IMR-90 (cell line): Measurements from ENCODE around the gene B3GALT4. TPM values are rescaled to one million over a fixed set of nuclear protein-coding genes. Genes with fewer than 3 reads are reported as not detected.

Experiments
- ATAC-seq: fragments of 200-7000 bp; cut with Tn5 transposase; 2 replicates; pipeline ENCODE4 v1.9.1; 2020; ENCODE audit warnings: low read depth, mild to moderate bottlenecking, moderate library complexity
- BruUV-seq: library from RNA; stranded (reverse); fragments of 400-500 nt; replicated peaks from 2 replicates; lab custom pipeline; 2021; lab: Mats Ljungman, UMichigan
- CTCF ChIA-PET: fragments of 300-600 bp; formaldehyde crosslinking; extraction: SDS; loops from one replicate; lab custom pipeline; 2021; ENCODE audit warnings: antibody characterized with exemption; lab: Yijun Ruan, JAX
- POLR2A ChIA-PET: fragments of 300-600 bp; sonication (Branson Sonifier 250); formaldehyde crosslinking; loops from one replicate; lab custom pipeline; 2022; ENCODE audit warnings: antibody characterized with exemption; ENCODE audit not compliant: unreplicated experiment; lab: Charles Lee
- DNase-seq: peaks from one replicate; pipeline ENCODE4 v3.0.0; 2013
- H2AFZ ChIP-seq: replicated peaks from 2 replicates; pipeline ENCODE3; 2013; ENCODE audit warnings: low read length, mild to moderate bottlenecking; ENCODE audit not compliant: poor library complexity
- H2AK5ac ChIP-seq: 2 replicates; pipeline ENCODE4 v1.6.1; 2013; ENCODE audit warnings: low read depth, low read length, inconsistent platforms
- H2AK9ac ChIP-seq: replicated peaks from 2 replicates; pipeline ENCODE3; 2013; ENCODE audit warnings: mild to moderate bottlenecking, low read depth, low read length, moderate library complexity; ENCODE audit not compliant: poor library complexity
- H2BK120ac ChIP-seq: 2 replicates; pipeline ENCODE4 v1.6.1; 2013; ENCODE audit warnings: low read depth, low read length, inconsistent platforms
- H2BK15ac ChIP-seq: 3 replicates; pipeline ENCODE4 v1.6.1; 2013; ENCODE audit warnings: low read depth, low read length, inconsistent platforms
- H2BK20ac ChIP-seq: 2 replicates; pipeline ENCODE4 v1.6.1; 2013; ENCODE audit warnings: low read depth, mild to moderate bottlenecking, inconsistent platforms, low read length, moderate library complexity
- H2BK5ac ChIP-seq: 2 replicates; pipeline ENCODE4 v1.6.1; 2013; ENCODE audit warnings: mild to moderate bottlenecking, low read depth, low read length, inconsistent platforms; ENCODE audit not compliant: poor library complexity, severe bottlenecking
- H3K14ac ChIP-seq: replicated peaks from 2 replicates; pipeline ENCODE4 v1.6.1; 2013; ENCODE audit warnings: low read depth, low read length, inconsistent platforms
- H3K18ac ChIP-seq: 2 replicates; pipeline ENCODE4 v1.6.1; 2013; ENCODE audit warnings: low read depth, low read length, control low read depth
- H3K23ac ChIP-seq: 2 replicates; pipeline ENCODE4 v1.6.1; 2013; ENCODE audit warnings: low read depth, low read length, inconsistent platforms
- H3K27ac ChIP-seq: 2 replicates; pipeline ENCODE4 v1.5.1; 2013; ENCODE audit warnings: mild to moderate bottlenecking, control low read depth, low read length; ENCODE audit not compliant: insufficient read depth
- H3K27me3 ChIP-seq: 2 replicates; pipeline ENCODE4 v1.6.1; 2013; ENCODE audit warnings: low read length; ENCODE audit not compliant: control insufficient read depth, insufficient read depth
- H3K36me3 ChIP-seq: 2 replicates; pipeline ENCODE4 v1.6.1; 2013; ENCODE audit warnings: low read length, mixed read lengths; ENCODE audit not compliant: control insufficient read depth, insufficient read depth
- H3K4ac ChIP-seq: 2 replicates; pipeline ENCODE4 v1.6.1; 2013; ENCODE audit warnings: low read depth, low read length, inconsistent platforms
- H3K4me1 ChIP-seq: 2 replicates; pipeline ENCODE4 v1.6.1; 2013; ENCODE audit warnings: low read length, mixed read lengths; ENCODE audit not compliant: control insufficient read depth, insufficient read depth
- H3K4me2 ChIP-seq: 2 replicates; pipeline ENCODE4 v1.6.1; 2013; ENCODE audit warnings: low read depth, mild to moderate bottlenecking, control low read depth, low read length, moderate library complexity
- H3K4me3 ChIP-seq: 2 replicates; pipeline ENCODE4 v1.5.1; 2013; ENCODE audit warnings: low read depth, mild to moderate bottlenecking, control low read depth, low read length, moderate library complexity; ENCODE audit not compliant: insufficient read depth
- H3K56ac ChIP-seq: 2 replicates; pipeline ENCODE4 v1.6.1; 2013; ENCODE audit warnings: low read length, inconsistent platforms; ENCODE audit not compliant: insufficient read depth; ENCODE audit errors: extremely low read depth
- H3K79me1 ChIP-seq, 2 experiments: 2 replicates each; pipeline ENCODE4 v1.6.1; 2013; ENCODE audit warnings: low read length in 2 of 2, inconsistent platforms in 1 of 2, low read depth in 1 of 2
- H3K9ac ChIP-seq: 2 replicates; pipeline ENCODE4 v1.6.1; 2013; ENCODE audit warnings: low read depth, low read length, control low read depth
- H3K9me1 ChIP-seq: 2 replicates; pipeline ENCODE4 v1.6.1; 2013; ENCODE audit warnings: low read length, inconsistent platforms; ENCODE audit not compliant: insufficient read depth
- H3K9me3 ChIP-seq: 2 replicates; pipeline ENCODE4 v1.6.1; 2013; ENCODE audit warnings: low read length; ENCODE audit not compliant: control insufficient read depth, insufficient read depth
- H4K20me1 ChIP-seq: 2 replicates; pipeline ENCODE4 v1.6.1; 2013; ENCODE audit warnings: low read length, inconsistent platforms; ENCODE audit not compliant: insufficient read depth
- H4K5ac ChIP-seq: 2 replicates; pipeline ENCODE4 v1.6.1; 2013; ENCODE audit warnings: mild to moderate bottlenecking, low read depth, low read length, control low read depth
- H4K8ac ChIP-seq, 2 experiments: 2 replicates each; pipeline ENCODE4 v1.6.1; 2013; ENCODE audit warnings: low read depth in 2 of 2, low read length in 2 of 2, control low read depth in 1 of 2, inconsistent platforms in 1 of 2
- H4K91ac ChIP-seq: 2 replicates; pipeline ENCODE4 v1.6.1; 2013; ENCODE audit warnings: low read depth, low read length, inconsistent platforms; ENCODE audit not compliant: insufficient read depth
- BHLHE40 ChIP-seq: fragments of 150-350 bp; IDR thresholded peaks from 2 replicates; pipeline ENCODE4 v1.6.1; 2016; ENCODE audit warnings: mild to moderate bottlenecking, low read depth, low read length
- CHD1 ChIP-seq: IDR thresholded peaks from 2 replicates; pipeline ENCODE4 v1.6.1; 2012; ENCODE audit warnings: low read depth, low read length, improper control_type of control experiment
- CTCF ChIP-seq: conservative IDR thresholded peaks from 2 replicates; pipeline ENCODE4 v1.5.1; 2012; ENCODE audit warnings: mild to moderate bottlenecking, low read depth, low read length, improper control_type of control experiment
- ELK1 ChIP-seq: fragments of 150-350 bp; IDR thresholded peaks from 2 replicates; pipeline ENCODE4 v1.6.1; 2016; ENCODE audit warnings: low read depth, mild to moderate bottlenecking, low read length, moderate library complexity, borderline replicate concordance
- MAFK ChIP-seq: IDR thresholded peaks from 2 replicates; pipeline ENCODE4 v1.6.1; 2012; ENCODE audit warnings: low read depth, low read length, improper control_type of control experiment
- POLR2A ChIP-seq: IDR thresholded peaks from 2 replicates; pipeline ENCODE4 v1.6.1; 2012; ENCODE audit warnings: mild to moderate bottlenecking, low read depth, low read length
- RAD21 ChIP-seq: IDR thresholded peaks from 2 replicates; pipeline ENCODE4 v1.6.1; 2012; ENCODE audit warnings: low read length, improper control_type of control experiment
- RFX5 ChIP-seq: IDR thresholded peaks from 2 replicates; pipeline ENCODE4 v1.8.0; 2012; ENCODE audit warnings: low read depth, mild to moderate bottlenecking, low read length, moderate library complexity
- SMC3 ChIP-seq: fragments of 150-350 bp; IDR thresholded peaks from 2 replicates; pipeline ENCODE4 v1.6.1; 2016; ENCODE audit warnings: low read depth, mild to moderate bottlenecking, antibody characterized with exemption, low read length, moderate library complexity
- USF2 ChIP-seq: fragments of 150-350 bp; IDR thresholded peaks from 2 replicates; pipeline ENCODE4 v1.6.1; 2017; ENCODE audit warnings: mild to moderate bottlenecking, antibody characterized with exemption, low read length, low read depth
- WGBS, 2 experiments: methylation state at CpG; one replicate each; pipeline versions ENCODE4 v1.1.5 to v1.1.7; 2013; ENCODE audit warnings: missing lambda C conversion rate in 2 of 2; ENCODE audit not compliant: insufficient read length in 1 of 2; ENCODE audit errors: extremely low coverage in 2 of 2; 5-methylcytosine and 5-hydroxymethylcytosine counted together
- dilution Hi-C: fragments of 300-500 bp; cut with HindIII; formaldehyde crosslinking; loops from one replicate; pipeline ENCODE4 v1.14.3; 2018; ENCODE audit warnings: low sequenced_read_pairs; ENCODE audit not compliant: unreplicated experiment
- in situ Hi-C: fragments of 300-500 bp; cut with MboI; formaldehyde crosslinking; loops from 3 replicates; pipeline ENCODE4 v1.14.3; 2019; ENCODE audit warnings: low sequenced_read_pairs, inconsistent platforms, mixed read lengths
- intact Hi-C: fragments of 100-400 bp; cut with micrococcal nuclease; formaldehyde crosslinking; loops from 2 replicates; pipeline ENCODE4 v1.10.0; 2022
- polyA plus RNA-seq, 3 experiments: library from polyadenylated mRNA; depleted of rRNA; stranded (reverse); fragments of >200 nt; gene quantifications; 2 replicates each; pipeline ENCODE4 v1.2.3, GENCODE V29; 2012; ENCODE audit warnings: low replicate concordance in 1 of 3
- total RNA-seq: library from RNA; depleted of rRNA; stranded (reverse); fragments of >200 nt; gene quantifications from 2 replicates; pipeline ENCODE4 v1.2.3, GENCODE V29; 2012

Gene B3GALT4
- total and polyA plus RNA-seq, 2 of the 4 experiments (the other 2 are of a cell fraction): 0.70 to 0.72 TPM

GRCh38 chr6:33292996-33293682 is 16.2 kb downstream of the B3GALT4 start:
- Histone ChIP-seq H4K5ac (no peak overlapping the region), H2AFZ (peak overlapping the region; percentile 24), H2AK5ac (no peak overlapping the region), H3K79me1 (peaks cover 21 to 50% of the 10 kb centered on the region in 2 experiments), H3K18ac (no peak overlapping the region), H3K23ac (no peak overlapping the region), H4K8ac (no peak overlapping the region), H4K20me1 (no peaks in the 10 kb centered on the region), H2BK15ac (no peak overlapping the region), H3K4me3 (no peak overlapping the region), H4K91ac (no peak overlapping the region), H3K36me3 (peaks cover 30% of the 10 kb centered on the region), H3K9ac (no peak overlapping the region), H2AK9ac (peak overlapping the region; percentile 22), H3K9me1 (peaks cover 3% of the 10 kb centered on the region; the same call in 1 of the 2 replicates), H3K14ac (no peak overlapping the region), H3K9me3 (no peaks in the 10 kb centered on the region), H3K56ac (no peak overlapping the region), H3K4me2 (no peak overlapping the region), H3K4me1 (peaks cover 4% of the 10 kb centered on the region), H2BK120ac (no peak overlapping the region), H3K27ac (no peak overlapping the region), H3K4ac (no peak overlapping the region), H3K27me3 (no peaks in the 10 kb centered on the region), H2BK20ac (no peak overlapping the region), H2BK5ac (no peak overlapping the region)
- TF ChIP-seq POLR2A (no peak), RAD21 (no peak), USF2 (no peak), BHLHE40 (no peak), CHD1 (no peak), SMC3 (no peak), CTCF (no peak), RFX5 (no peak), ELK1 (no peak), MAFK (no peak)
- WGBS, 2 experiments: no CpG with 5 or more reads among the region's 16 CpGs
- in situ Hi-C loops: no loop called here
- ChIA-PET CTCF (no interaction called here), POLR2A (no interaction called here)
- no peak for DNase-seq
- intact Hi-C loops: no loop called here
- dilution Hi-C loops: no loop called here
- no peak for ATAC-seq
- BruUV-seq: no TSS peak
